SK-N-SH (cell line): ENCODE results near the gene SLC26A2. TPM values are rescaled to one million over a fixed set of nuclear protein-coding genes. Genes with fewer than 3 reads are reported as not detected.

ENCODE experiments used
- CTCF ChIA-PET: fragments of 300-600, 350-600 bp; formaldehyde crosslinking; extraction: SDS; loops from one replicate; lab custom pipeline; 2021; lab: Yijun Ruan, JAX
- POLR2A ChIA-PET: fragments of 350-600 bp; sonication (Branson Sonifier 250); formaldehyde crosslinking; extraction: SDS; loops from one replicate; lab custom pipeline; 2020; ENCODE audit warnings: antibody characterized with exemption, inconsistent platforms; lab: Yijun Ruan, JAX
- DNase-seq: peaks from one replicate; pipeline ENCODE4 v3.0.0; 2012
- H2AFZ ChIP-seq: fragments of 200-600 bp; sonication (generic); 2 replicates; pipeline ENCODE4 v1.8.1; 2016; ENCODE audit warnings: antibody characterized with exemption, mild to moderate bottlenecking, low read depth
- H3F3A ChIP-seq: fragments of 200-600 bp; sonication (generic); replicated peaks from 2 replicates; pipeline ENCODE3; 2016; ENCODE audit warnings: antibody characterized with exemption, mild to moderate bottlenecking; ENCODE audit not compliant: insufficient read depth
- H3K27ac ChIP-seq, 2 experiments: fragments of 200-500 bp in 1 of 2; fragments of 200-600 bp in 1 of 2; sonication (Bioruptor generic) in 1 of 2; sonication (generic), shearing (Covaris generic) in 1 of 2; 2 replicates each; pipeline versions ENCODE4 v1.5.1 to v1.6.1; 2014 to 2016; ENCODE audit warnings: low read depth in 2 of 2, inconsistent platforms in 1 of 2, low read length in 1 of 2, mild to moderate bottlenecking in 1 of 2, mixed read lengths in 1 of 2
- H3K27me3 ChIP-seq: fragments of 200-600 bp; sonication (generic), shearing (Covaris generic); 2 replicates; pipeline ENCODE4 v1.6.1; 2016; ENCODE audit warnings: mixed run types; ENCODE audit not compliant: insufficient read depth
- H3K36me3 ChIP-seq, 2 experiments: fragments of 200-500 bp in 1 of 2; fragments of 200-600 bp in 1 of 2; sonication (Bioruptor generic) in 1 of 2; sonication (generic) in 1 of 2; replicated peaks in 1 of 2; 2 replicates each; pipeline versions ENCODE3 to v1.5.1; 2014 to 2016; ENCODE audit warnings: low read length in 1 of 2, mild to moderate bottlenecking in 1 of 2; ENCODE audit not compliant: insufficient read depth in 2 of 2, control insufficient read depth in 1 of 2
- H3K4me1 ChIP-seq, 2 experiments: fragments of 200-500 bp in 1 of 2; fragments of 200-600 bp in 1 of 2; sonication (Bioruptor generic) in 1 of 2; sonication (generic), shearing (Covaris generic) in 1 of 2; 2 replicates each; pipeline versions ENCODE4 v1.5.1 to v1.6.1; 2014 to 2016; ENCODE audit warnings: low read depth in 1 of 2, low read length in 1 of 2, mixed run types in 1 of 2; ENCODE audit not compliant: insufficient read depth in 2 of 2, control insufficient read depth in 1 of 2
- H3K4me2 ChIP-seq: fragments of 200-600 bp; sonication (generic), shearing (Covaris generic); 2 replicates; pipeline ENCODE4 v1.6.1; 2017; ENCODE audit warnings: mixed run types
- H3K4me3 ChIP-seq, 2 experiments: fragments of 200-500 bp in 1 of 2; fragments of 200-600 bp in 1 of 2; sonication (Bioruptor generic) in 1 of 2; sonication (generic), shearing (Covaris generic) in 1 of 2; 2 replicates each; pipeline versions ENCODE4 v1.5.1 to v1.8.1; 2014 to 2016; ENCODE audit warnings: low read depth in 2 of 2, inconsistent platforms in 1 of 2, low read length in 1 of 2, mild to moderate bottlenecking in 1 of 2, mixed read lengths in 1 of 2, moderate library complexity in 1 of 2
- H3K79me2 ChIP-seq: fragments of 200-600 bp; sonication (generic); 2 replicates; pipeline ENCODE4 v1.8.1; 2017; ENCODE audit warnings: mild to moderate bottlenecking; ENCODE audit not compliant: insufficient read depth
- H3K9ac ChIP-seq: fragments of 200-600 bp; sonication (generic); 2 replicates; pipeline ENCODE4 v1.6.1; 2017; ENCODE audit warnings: mixed run types
- H3K9me2 ChIP-seq: fragments of 200-600 bp; sonication (generic); 2 replicates; pipeline ENCODE4 v1.6.1; 2017; ENCODE audit warnings: mixed run types
- H3K9me3 ChIP-seq: fragments of 200-600 bp; sonication (generic); 2 replicates; pipeline ENCODE4 v1.6.1; 2017; ENCODE audit warnings: mixed run types, mild to moderate bottlenecking, moderate library complexity
- H4K20me1 ChIP-seq: fragments of 200-600 bp; sonication (generic); 2 replicates; pipeline ENCODE4 v1.6.1; 2017; ENCODE audit warnings: mild to moderate bottlenecking, mixed run types; ENCODE audit not compliant: insufficient read depth
- CHD2 ChIP-seq: fragments of 150-350 bp; IDR thresholded peaks from 2 replicates; pipeline ENCODE4 v1.6.1; 2018; ENCODE audit warnings: low read length; ENCODE audit not compliant: partially characterized antibody
- EZH2phosphoT487 ChIP-seq: fragments of 200-600 bp; sonication (generic); IDR thresholded peaks from 2 replicates; pipeline ENCODE4 v1.6.1; 2017; ENCODE audit warnings: low read depth, mixed run types, mild to moderate bottlenecking, antibody characterized with exemption, moderate library complexity, borderline replicate concordance
- FOXJ3 ChIP-seq: sonication (generic); formaldehyde crosslinking; IDR thresholded peaks from 2 replicates; pipeline ENCODE4 v1.5.1; 2020; ENCODE audit warnings: mild to moderate bottlenecking, missing genetic modification reagents
- FOXM1 ChIP-seq: IDR thresholded peaks from 2 replicates; pipeline ENCODE4 v1.4.0; 2012; ENCODE audit warnings: low read depth, mild to moderate bottlenecking
- GABPA ChIP-seq: IDR thresholded peaks from 2 replicates; pipeline ENCODE4 v1.4.0; 2012; ENCODE audit warnings: low read depth, mild to moderate bottlenecking
- IRF3 ChIP-seq: fragments of 150-350 bp; IDR thresholded peaks from 2 replicates; pipeline ENCODE4 v1.6.1; 2016; ENCODE audit warnings: mild to moderate bottlenecking, low read depth, low read length
- JUND ChIP-seq: IDR thresholded peaks from 2 replicates; pipeline ENCODE4 v1.4.0; 2012
- MAX ChIP-seq: IDR thresholded peaks from 2 replicates; pipeline ENCODE4 v1.4.0; 2012; ENCODE audit warnings: low read depth
- NFIC ChIP-seq: IDR thresholded peaks from 2 replicates; pipeline ENCODE4 v1.4.0; 2012; ENCODE audit warnings: borderline replicate concordance
- NRF1 ChIP-seq: IDR thresholded peaks from 2 replicates; pipeline ENCODE4 v1.6.1; 2012; ENCODE audit warnings: low read depth, mild to moderate bottlenecking, low read length
- POLR2AphosphoS5 ChIP-seq: IDR thresholded peaks from 2 replicates; pipeline ENCODE4 v1.6.1; 2012; ENCODE audit warnings: low read depth, low read length
- RCOR1 ChIP-seq: fragments of 150-350 bp; IDR thresholded peaks from 2 replicates; pipeline ENCODE4 v1.6.1; 2017; ENCODE audit warnings: antibody characterized with exemption, low read length
- RFX5 ChIP-seq: IDR thresholded peaks from 2 replicates; pipeline ENCODE4 v1.6.1; 2012; ENCODE audit warnings: mild to moderate bottlenecking, improper control_type of control experiment, low read length
- RXRA ChIP-seq: IDR thresholded peaks from 2 replicates; pipeline ENCODE4 v1.4.0; 2012; ENCODE audit warnings: low read depth, mild to moderate bottlenecking, borderline replicate concordance
- SMC3 ChIP-seq: IDR thresholded peaks from 2 replicates; pipeline ENCODE4 v1.6.1; 2012; ENCODE audit warnings: low read depth, low read length, improper control_type of control experiment
- USF1 ChIP-seq: IDR thresholded peaks from 2 replicates; pipeline ENCODE4 v1.4.0; 2012; ENCODE audit warnings: low read depth, borderline replicate concordance
- ZBTB33 ChIP-seq: IDR thresholded peaks from 2 replicates; pipeline ENCODE4 v1.4.0; 2012; ENCODE audit warnings: low read depth, borderline replicate concordance
- WGBS: methylation state at CpG from one replicate; pipeline ENCODE4 v1.1.6; 2017; ENCODE audit warnings: low lambda C conversion rate; 5-methylcytosine and 5-hydroxymethylcytosine counted together
- polyA plus RNA-seq, 3 experiments: library from polyadenylated mRNA; depleted of rRNA; stranded (reverse); fragments of >200 nt; gene quantifications; 2 replicates each; pipeline ENCODE4 v1.2.3, GENCODE V29; 2012

SLC26A2 gene
- polyA plus RNA-seq, 1 of the 3 experiments (the other 2 are of a cell fraction), result 1.3 TPM

GRCh38 chr5:149975409-149975808, 14.9 kb downstream of the SLC26A2 start:
- no peak overlapping the region for H3K9ac ChIP-seq
- H3K27me3 ChIP-seq, result no peaks in the 10 kb centered on the region
- H2AFZ ChIP-seq, result no peak overlapping the region
- DNase-seq, result no peak
- H3K9me3 ChIP-seq, result no peaks in the 10 kb centered on the region
- POLR2A ChIA-PET, result no interaction called here
- no peak overlapping the region for H3K4me2 ChIP-seq
- no peaks in the 10 kb centered on the region for H3K9me2 ChIP-seq
- H3K36me3 ChIP-seq, result peaks cover 7 to 14% of the 10 kb centered on the region in 2 experiments
- TF ChIP-seq FOXJ3 (CRISPR knock-in tag) (no peak), POLR2AphosphoS5 (no peak), FOXM1 (no peak), GABPA (no peak), SMC3 (no peak), JUND (no peak), RXRA (no peak), EZH2phosphoT487 (no peak), ZBTB33 (no peak), USF1 (no peak), NRF1 (no peak), CHD2 (no peak), NFIC (no peak), IRF3 (no peak), RFX5 (no peak), RCOR1 (no peak), MAX (no peak)
- CTCF ChIA-PET, result interaction anchor here (1.8 to 3.4 kb wide), 3 partner anchors 13 to 141 kb away, joined by 5 to 16 read pairs (median 11); no protein-coding TSS in a partner anchor
- H3F3A ChIP-seq, result no peaks in the 10 kb centered on the region
- 53% methylated on average over 2 of the region's 2 CpGs for WGBS
- no peaks in the 10 kb centered on the region for H4K20me1 ChIP-seq
- H3K27ac ChIP-seq, result no peak overlapping the region
- no peak overlapping the region for H3K4me3 ChIP-seq
- H3K4me1 ChIP-seq, result no peaks in the 10 kb centered on the region
- H3K79me2 ChIP-seq, result no peaks in the 10 kb centered on the region; the same call in 1 of the 2 replicates
